HTR-8/SVneo (cell line): ENCODE results near the gene SERPIND1.
"Not testable (repeated sequence)": the region's sequence is repeated elsewhere in the genome, so short reads cannot be mapped to it uniquely, and the experiment has no call there.

Experiments
- DNase-seq: peaks from one replicate; pipeline ENCODE4 v3.0.0; 2011; ENCODE audit warnings: low spot score, mixed read lengths; ENCODE audit not compliant: insufficient read length
- FAIRE-seq: peaks from 2 replicates; lab custom pipeline; 2011; peaks lifted over from hg19 to GRCh38; lab: Jason Lieb, UNC

SERPIND1 gene

DNA sequence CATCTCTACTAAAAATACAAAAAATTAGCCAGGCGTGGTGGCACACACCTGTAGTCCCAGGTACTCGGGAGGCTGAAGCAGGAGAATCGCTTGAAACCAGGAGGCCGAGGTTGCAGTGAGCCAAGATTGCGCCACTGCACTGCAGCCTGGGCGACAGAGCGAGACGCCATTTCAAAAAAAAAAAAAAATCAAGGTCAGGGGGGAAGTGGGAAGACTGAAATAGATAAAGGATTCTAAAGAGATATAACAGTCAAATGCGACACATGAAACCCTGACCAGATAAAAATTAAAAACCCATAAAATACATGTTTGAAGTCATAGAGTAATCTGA is 4.5 kb upstream of the SERPIND1 start:
- DNase-seq, FAIRE-seq: not testable (repeated sequence)

DNA sequence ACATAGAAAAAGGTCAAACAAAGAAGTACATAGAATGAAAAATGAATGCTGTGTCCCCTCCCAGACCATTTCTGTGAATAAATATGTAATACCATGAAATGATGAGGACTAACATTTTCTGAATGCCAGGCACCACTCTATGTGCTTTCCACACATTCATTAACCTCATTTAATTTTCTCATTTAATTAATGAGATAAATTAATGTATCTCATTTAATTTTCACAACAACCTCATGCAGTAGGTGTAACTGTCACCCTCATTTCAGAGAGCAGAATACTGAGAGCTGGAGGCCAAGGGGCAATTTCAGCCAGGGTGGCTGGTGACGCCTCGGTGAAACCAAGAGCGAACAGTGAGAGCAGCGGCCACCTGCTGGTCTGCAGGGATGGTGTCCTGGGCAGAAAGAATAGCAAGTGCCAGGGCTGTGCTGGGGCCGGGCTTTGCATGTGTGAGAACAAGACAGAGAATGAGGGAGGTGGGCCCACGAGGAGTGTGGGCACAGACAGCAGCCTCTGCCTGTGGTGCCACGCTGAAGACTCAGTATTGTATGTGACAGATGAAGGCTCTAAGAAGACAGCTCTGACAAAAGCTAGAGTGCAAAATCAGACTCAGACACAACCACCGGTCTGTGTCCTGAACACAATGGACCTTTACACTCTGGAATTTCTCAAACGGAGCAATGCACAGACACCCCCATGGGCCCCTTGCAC is 1.8 kb upstream of the SERPIND1 start:
- FAIRE-seq (no peak), DNase-seq (no peak)

DNA sequence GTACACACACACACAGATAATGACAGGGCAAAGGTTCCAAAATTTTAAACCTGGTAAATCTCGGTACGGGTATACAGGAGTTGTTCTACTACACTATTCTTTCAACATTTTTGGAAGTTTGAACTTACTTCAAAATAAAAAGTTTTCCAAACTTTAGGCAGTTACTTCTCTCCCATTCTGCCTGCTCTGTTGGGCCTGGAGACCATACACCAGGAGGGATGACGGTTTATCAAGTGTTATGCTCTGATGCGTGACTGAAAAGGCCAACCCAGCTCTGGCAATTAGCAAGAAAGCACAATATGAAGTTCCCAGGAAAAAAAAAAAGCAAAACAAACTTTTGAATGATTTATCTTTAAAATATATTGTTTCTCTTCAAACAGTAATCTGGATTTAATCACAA is 969 bp downstream of the SERPIND1 start:
- DNase-seq (no peak), FAIRE-seq (no peak)

DNA sequence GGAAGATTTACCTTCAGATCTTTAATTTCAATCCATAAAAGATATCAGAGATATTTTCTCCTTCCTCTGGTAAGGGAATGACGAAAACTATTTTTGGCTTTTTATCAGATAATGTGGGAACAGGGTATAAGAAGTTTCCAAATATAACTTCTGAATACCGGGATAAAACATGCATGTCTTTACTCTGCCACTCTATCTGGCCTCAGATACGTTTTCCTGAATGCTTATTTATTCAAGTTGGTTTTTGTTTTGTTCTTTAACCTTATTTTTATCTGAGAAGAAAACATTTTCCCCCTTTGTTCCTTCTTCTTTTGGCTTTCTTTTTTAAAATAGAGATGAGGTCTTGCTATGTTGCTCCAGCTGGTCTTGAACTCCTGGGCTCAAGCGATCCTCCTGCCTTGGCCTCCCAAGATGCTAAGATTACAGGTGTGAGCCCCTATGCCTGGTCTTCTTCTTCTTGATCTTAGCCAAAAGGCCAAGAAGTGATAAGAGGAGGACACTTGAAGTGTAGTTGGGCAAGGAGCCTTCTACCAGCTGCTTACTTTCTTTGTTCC is 1.5 kb downstream of the SERPIND1 start:
- FAIRE-seq (no peak), DNase-seq (no peak)

DNA sequence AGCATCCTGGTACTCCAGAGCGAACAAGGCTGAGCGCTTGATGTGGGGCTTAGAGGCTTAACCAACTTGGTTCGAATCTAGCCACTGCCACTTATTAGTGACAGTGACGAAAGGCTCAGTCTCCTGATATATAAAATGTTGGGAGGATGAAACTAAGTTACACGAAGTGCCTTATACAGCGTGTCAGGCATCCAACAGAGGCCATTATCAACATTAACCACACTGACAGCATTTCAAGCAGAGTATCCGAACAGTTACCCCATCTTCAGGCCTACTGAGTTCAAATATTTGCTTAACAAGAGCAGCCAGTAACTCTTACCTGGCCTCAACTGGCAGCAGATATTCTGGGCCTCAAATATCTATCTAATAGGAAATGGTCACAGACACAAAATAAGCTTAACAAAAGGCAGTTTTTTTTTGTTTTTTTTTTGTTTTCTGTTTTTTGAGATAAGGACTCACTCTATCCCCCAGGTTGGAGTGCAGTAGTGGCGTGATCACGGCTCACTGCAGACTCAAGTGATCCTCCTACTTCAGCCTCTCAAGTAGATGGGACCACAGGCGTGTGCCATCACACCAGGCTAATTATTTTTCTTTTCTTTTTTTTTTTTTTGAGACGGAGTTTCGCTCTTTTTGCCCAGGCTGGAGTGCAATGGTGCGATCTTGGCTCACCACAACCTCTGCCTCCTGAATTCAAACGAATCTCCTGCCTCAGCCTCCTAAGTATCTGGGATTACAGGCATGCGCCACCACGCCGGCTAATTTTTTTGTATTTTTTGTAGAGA is 2.9 kb downstream of the SERPIND1 start:
- no peak for FAIRE-seq
- DNase-seq, result no peak

DNA sequence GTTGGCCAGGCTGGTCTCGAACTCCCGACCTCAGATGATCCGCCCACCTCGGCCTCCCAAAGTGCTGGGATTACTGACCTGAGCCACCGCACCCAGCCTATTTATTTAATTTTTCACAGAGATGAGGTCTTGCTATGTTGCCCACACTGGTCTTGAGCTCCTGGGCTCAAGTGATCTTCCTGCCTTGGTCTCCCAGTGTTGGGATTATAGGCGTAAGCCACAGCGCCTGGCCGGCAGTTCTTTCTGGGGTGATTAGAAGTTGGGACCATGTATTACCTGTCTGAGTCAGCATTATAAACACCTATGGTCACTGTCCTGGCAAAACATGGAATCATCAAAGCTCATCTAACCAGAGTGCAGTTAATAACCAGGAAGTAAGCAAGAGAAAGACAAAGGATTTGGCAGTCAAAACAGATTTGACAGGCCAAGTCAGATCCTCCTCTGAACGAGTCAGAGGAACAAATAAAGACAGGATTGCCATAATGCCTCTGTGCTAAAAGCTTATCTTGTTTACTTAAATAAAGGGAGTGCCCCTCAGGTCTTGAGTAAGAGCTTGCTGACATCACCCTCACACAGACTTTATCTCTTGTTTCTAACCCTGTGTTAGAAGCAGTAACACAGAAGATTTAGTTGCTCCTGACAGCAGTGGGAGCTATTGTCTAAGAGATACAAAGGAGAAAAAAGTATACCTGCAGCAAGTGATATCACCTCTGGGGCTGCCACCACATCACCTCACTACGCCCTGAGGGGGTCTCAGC is 3.7 kb downstream of the SERPIND1 start:
- DNase-seq, result peak; percentile 19
- FAIRE-seq, result no peak

DNA sequence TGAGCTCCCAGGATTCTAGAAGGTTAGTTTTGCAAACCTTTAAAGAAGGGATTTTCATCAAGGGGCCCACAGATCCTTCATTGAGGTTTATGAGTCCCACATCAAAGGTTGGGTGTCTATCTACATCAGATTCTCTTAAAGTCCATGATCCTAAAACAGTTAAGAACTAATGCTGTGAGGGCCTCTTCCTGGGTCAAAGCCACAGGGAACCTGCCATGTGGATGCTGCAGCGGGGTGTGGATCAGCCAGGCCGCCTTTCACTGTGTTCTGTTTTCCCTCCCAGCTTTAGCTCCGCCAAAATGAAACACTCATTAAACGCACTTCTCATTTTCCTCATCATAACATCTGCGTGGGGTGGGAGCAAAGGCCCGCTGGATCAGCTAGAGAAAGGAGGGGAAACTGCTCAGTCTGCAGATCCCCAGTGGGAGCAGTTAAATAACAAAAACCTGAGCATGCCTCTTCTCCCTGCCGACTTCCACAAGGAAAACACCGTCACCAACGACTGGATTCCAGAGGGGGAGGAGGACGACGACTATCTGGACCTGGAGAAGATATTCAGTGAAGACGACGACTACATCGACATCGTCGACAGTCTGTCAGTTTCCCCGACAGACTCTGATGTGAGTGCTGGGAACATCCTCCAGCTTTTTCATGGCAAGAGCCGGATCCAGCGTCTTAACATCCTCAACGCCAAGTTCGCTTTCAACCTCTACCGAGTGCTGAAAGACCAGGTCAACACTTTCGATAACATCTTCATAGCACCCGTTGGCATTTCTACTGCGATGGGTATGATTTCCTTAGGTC is 5.3 kb downstream of the SERPIND1 start:
- FAIRE-seq (no peak), DNase-seq (no peak)

DNA sequence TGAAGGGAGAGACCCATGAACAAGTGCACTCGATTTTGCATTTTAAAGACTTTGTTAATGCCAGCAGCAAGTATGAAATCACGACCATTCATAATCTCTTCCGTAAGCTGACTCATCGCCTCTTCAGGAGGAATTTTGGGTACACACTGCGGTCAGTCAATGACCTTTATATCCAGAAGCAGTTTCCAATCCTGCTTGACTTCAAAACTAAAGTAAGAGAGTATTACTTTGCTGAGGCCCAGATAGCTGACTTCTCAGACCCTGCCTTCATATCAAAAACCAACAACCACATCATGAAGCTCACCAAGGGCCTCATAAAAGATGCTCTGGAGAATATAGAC is 5.9 kb downstream of the SERPIND1 start:
- DNase-seq, result no peak
- FAIRE-seq, result no peak

DNA sequence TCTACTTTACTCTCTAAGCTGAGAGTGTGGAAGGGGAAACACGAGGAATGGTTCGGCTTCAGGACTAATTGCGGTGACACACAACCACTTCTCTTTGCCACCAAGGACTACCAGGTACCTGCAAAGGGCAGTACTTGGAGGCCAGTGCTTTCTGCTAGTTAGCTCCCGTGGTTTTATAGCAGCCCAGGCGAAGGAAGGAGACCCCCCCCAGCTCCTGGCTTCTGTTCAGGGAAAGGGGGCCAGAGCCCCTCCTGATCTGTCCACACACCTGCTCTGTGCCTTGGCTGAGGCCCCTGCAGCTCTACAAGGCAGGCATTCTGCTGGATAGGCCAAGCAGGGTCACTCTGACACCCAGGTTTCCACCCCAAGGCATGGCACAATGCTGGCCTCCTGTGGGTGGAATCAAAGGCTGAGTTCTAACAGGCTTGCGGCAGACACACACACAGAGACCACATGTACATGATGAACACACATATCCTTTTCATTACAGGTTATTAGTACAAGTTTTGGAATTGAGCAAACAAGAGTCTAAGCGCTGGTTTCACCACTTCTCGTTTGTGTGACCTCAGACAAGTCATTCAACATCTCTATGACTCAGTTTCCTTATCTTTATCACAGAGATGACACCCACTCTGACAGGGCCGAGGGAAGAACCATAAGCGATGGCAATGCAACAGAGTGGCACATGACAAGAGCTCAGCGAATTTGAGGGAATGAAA is 7.5 kb downstream of the SERPIND1 start:
- DNase-seq (no peak), FAIRE-seq (no peak)

DNA sequence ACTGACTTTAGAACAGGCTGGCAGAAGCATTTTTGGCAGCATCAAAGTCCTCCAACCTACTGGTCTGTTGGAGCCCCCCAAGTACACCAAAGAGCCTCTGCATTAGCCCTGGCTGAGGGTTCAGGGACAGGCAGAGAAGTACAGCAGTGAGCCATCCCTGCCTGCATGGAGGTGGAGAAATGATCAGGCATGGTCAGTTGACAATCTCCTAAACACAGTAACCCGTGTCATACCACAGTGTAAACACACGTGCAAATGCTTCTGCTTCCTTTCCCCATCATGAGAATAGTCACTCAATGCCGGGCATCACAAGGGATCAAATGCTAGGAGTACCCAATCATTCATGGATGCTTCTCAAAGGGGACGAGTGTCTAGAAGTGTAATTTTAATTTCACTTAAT is 8.2 kb downstream of the SERPIND1 start:
- no peak for FAIRE-seq
- DNase-seq, result no peak

DNA sequence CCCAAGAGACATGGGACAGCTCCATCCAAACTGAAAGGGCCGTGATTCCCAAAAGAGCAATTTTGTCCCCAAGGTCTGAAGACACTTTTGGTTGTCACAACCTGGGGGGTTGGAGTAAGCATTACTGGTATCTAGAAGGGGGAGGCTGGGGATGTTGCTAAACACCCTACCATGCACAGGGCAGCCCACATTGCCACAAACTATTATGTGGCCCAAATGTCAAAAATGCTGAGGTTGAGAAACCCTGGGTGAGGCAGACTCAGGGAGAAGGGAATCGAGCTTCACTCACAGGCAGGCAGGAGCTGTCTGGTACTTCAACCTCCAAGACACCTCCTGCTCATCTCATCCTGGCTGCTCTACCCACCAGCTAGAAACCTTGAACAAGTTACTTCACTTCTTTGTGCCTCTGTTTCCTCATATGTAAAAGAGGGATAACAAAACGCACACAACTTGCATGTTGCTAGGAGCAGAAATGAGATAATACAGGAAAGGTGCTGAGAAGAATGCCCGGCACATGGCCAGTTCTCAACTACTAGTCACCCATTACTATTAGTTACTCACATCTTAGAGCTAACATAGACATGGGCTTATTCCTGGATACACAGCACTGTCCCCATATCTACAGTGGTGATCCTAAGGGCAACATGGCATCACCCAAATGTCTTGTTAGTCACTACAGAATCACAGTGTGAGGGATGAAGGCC is 8.8 kb downstream of the SERPIND1 start:
- FAIRE-seq, result no peak
- DNase-seq, result no peak

DNA sequence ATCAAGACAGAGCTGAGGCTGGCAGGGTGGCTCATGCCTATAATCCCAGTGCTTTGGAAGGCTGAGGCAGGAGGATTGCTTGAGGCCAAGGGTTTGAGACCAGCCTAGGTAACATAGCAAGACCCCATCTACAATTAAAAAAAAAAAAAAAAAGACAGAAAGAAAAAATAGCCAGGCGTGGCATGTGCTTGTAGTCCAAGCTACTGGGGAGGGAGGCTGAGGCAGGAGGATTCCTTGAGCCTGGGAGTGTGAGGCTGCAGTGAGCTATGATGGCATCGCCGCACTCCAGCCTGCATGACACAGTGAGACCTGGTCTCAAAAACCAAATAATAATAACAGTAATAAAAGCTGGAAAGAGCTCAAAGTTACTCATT is 9.4 kb downstream of the SERPIND1 start:
- no peak for FAIRE-seq

DNA sequence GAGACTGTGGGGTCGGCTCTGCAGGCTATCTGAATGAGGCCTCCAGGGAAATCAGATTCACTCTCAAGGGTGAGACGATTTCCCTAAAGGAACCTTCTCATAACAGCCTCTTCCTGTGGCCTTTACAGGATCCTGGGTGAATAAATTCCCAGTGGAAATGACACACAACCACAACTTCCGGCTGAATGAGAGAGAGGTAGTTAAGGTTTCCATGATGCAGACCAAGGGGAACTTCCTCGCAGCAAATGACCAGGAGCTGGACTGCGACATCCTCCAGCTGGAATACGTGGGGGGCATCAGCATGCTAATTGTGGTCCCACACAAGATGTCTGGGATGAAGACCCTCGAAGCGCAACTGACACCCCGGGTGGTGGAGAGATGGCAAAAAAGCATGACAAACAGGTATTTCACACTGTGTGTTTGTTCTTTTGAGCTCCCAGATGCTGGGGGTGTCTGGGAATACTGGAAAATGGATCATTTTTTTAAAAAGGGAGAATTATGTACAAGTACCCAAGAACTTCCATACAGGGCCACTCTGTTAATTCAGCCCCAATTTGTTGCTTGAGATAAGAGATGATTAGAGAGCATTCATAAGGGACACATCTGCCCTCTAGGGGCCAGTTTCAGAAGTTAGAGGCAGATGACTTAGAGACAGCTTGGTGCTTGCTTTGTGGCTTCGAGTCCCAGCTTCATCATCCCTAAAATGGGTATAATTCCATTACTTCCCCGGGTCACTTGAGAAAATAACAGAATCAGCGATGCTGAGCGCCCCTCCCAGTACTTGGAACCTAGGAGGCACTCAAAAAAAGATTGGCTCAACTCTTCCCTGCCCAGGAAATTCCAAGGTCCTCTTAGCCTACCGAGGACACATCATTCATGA is 10.2 kb downstream of the SERPIND1 start:
- FAIRE-seq (no peak), DNase-seq (peak; percentile 36)

More for the DNA sequence above, 9.4 kb downstream of the SERPIND1 start:
- no peak for DNase-seq

DNA sequence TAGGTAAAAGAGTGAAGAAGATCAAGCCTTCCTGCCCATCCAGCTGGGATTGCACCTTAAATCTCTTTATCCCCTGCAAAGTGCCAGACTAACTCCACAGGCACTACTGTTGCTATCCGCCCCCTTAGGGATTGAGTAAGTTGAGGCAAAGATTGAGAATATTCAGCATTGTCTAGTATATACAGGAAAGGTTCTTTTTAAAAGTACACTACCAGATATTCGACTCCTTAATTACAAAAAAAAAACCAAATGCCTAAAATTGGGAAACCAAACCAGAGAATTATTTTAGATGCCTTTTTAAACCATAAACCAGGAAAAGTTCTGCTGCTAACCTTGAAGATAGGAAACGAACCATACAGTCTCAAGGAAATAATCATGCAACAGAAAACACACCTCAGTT is 11.5 kb downstream of the SERPIND1 start:
- no peak for FAIRE-seq
- no peak for DNase-seq

DNA sequence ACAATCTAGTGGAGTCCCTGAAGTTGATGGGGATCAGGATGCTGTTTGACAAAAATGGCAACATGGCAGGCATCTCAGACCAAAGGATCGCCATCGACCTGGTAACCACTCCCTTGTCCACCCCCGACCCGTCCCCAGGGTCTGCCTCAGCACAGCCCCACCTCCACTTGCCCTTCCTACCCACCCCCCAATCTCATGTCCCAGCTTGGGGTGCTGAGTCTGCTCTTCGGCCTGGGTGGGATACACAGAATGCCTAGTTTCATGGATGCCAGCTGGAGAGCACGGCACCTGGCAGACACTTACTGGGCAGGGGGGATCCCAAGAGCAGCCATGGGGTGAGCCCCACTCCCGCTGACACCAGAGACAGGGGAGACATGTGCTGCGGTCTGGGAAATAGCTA is 12.1 kb downstream of the SERPIND1 start:
- FAIRE-seq (no peak), DNase-seq (no peak)

DNA sequence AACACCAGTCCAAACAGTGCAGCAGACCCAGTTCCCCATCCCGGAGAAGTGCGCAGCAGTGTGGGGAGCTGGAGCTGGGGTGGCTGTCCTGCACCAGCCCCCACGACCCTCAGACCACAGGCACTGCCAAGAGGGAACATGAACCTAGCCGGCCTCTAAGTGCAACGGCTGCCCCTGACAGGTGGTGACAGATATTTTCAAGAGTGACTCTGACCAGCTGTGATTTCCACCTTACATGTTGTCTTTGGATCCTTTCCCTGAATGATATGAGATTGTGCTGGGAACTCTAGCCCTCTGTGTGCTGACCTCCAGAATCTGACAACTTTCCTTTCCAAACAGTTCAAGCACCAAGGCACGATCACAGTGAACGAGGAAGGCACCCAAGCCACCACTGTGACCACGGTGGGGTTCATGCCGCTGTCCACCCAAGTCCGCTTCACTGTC is 12.6 kb downstream of the SERPIND1 start:
- DNase-seq (no peak), FAIRE-seq (no peak)

DNA sequence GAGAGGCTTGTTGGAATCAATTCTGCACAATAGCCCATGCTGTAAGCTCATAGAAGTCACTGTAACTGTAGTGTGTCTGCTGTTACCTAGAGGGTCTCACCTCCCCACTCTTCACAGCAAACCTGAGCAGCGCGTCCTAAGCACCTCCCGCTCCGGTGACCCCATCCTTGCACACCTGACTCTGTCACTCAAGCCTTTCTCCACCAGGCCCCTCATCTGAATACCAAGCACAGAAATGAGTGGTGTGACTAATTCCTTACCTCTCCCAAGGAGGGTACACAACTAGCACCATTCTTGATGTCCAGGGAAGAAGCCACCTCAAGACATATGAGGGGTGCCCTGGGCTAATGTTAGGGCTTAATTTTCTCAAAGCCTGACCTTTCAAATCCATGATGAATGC is 13.3 kb downstream of the SERPIND1 start:
- DNase-seq, result no peak
- no peak for FAIRE-seq
